Activated CD4-positive, alpha-beta T cell treated with anti-CD3 and anti-CD28 coated beads, Interleukin-2, amount 10 ng/mL, durations not matched to agents 7 days and 5 days (primary cell): ENCODE results near the gene SLC6A18. TPM values are rescaled to one million over a fixed set of nuclear protein-coding genes. Genes with fewer than 3 reads are reported as not detected.

ENCODE experiments used
- CTCF ChIA-PET: fragments of 350-600 bp; sonication (Branson Sonifier 250); formaldehyde crosslinking; loops from one replicate; lab custom pipeline; 2021; ENCODE audit warnings: antibody characterized with exemption; lab: Charles Lee
- POLR2A ChIA-PET: fragments of 350-600 bp; sonication (Branson Sonifier 250); formaldehyde crosslinking; loops from one replicate; lab custom pipeline; 2021; ENCODE audit warnings: antibody characterized with exemption; lab: Charles Lee
- DNase-seq: peaks from one replicate; pipeline ENCODE4 v3.0.0-alpha.2; 2020
- H3K27ac Mint-ChIP-seq: one replicate; pipeline ENCODE4 v1.8.0; 2021; ENCODE audit warnings: mild to moderate bottlenecking, moderate library complexity, mixed read lengths
- H3K27me3 Mint-ChIP-seq: one replicate; pipeline ENCODE4 v1.8.0; 2021; ENCODE audit warnings: mixed read lengths
- H3K36me3 Mint-ChIP-seq: one replicate; pipeline ENCODE4 v1.8.0; 2021; ENCODE audit warnings: low read depth, mixed read lengths
- H3K4me1 Mint-ChIP-seq: one replicate; pipeline ENCODE4 v1.8.0; 2021; ENCODE audit warnings: mixed read lengths
- H3K4me3 Mint-ChIP-seq: one replicate; pipeline ENCODE4 v1.8.0; 2021; ENCODE audit warnings: mild to moderate bottlenecking, moderate library complexity, mixed read lengths
- H3K9me3 Mint-ChIP-seq: one replicate; pipeline ENCODE4 v1.8.0; 2021; ENCODE audit warnings: mixed read lengths
- total RNA-seq, 2 experiments: library from RNA; stranded (reverse); gene quantifications; one replicate each; pipeline ENCODE4 v1.2.3, GENCODE V29; 2021

Gene SLC6A18
- total RNA-seq, 2 experiments from 2014 or later = not detected

- POLR2A ChIA-PET = no interaction called here
- H3K27ac Mint-ChIP-seq = no peak overlapping the region
- no peak overlapping the region for H3K4me3 Mint-ChIP-seq
Measured at GRCh38 chr5:1182633-1183423, 42.4 kb upstream of the SLC6A18 start.

GRCh38 chr5:1183424-1184162 is 41.6 kb upstream of the SLC6A18 start:
- Mint-ChIP-seq H3K9me3 (no peaks in the 10 kb centered on the region), H3K4me3 (no peak overlapping the region), H3K4me1 (no peaks in the 10 kb centered on the region), H3K27ac (no peak overlapping the region), H3K36me3 (no peaks in the 10 kb centered on the region), H3K27me3 (no peaks in the 10 kb centered on the region)
- CTCF ChIA-PET = interaction anchor here (1.2 to 2.9 kb wide), 3 partner anchors 10 to 481 kb away, joined by 3 to 13 read pairs (median 4); no protein-coding TSS in a partner anchor
- POLR2A ChIA-PET = no interaction called here
- DNase-seq = no peak

More at GRCh38 chr5:1182633-1183423, 42.4 kb upstream of the SLC6A18 start:
- Mint-ChIP-seq H3K4me1 (no peaks in the 10 kb centered on the region), H3K36me3 (no peaks in the 10 kb centered on the region), H3K9me3 (no peaks in the 10 kb centered on the region), H3K27me3 (no peaks in the 10 kb centered on the region)
- DNase-seq = no peak
- CTCF ChIA-PET = interaction anchor here (1.2 to 2.9 kb wide), 3 partner anchors 9 to 482 kb away, joined by 3 to 13 read pairs (median 4); no protein-coding TSS in a partner anchor

- CTCF ChIA-PET = interaction anchor here (1.2 to 2.9 kb wide), 3 partner anchors 11 to 481 kb away, joined by 3 to 13 read pairs (median 4); no protein-coding TSS in a partner anchor
- no peaks in the 10 kb centered on the region for H3K36me3 Mint-ChIP-seq
- POLR2A ChIA-PET = no interaction called here
- no peaks in the 10 kb centered on the region for H3K9me3 Mint-ChIP-seq
- no peak for DNase-seq
- H3K4me1 Mint-ChIP-seq = no peaks in the 10 kb centered on the region
- H3K4me3 Mint-ChIP-seq = no peak overlapping the region
- no peaks in the 10 kb centered on the region for H3K27me3 Mint-ChIP-seq
- H3K27ac Mint-ChIP-seq = no peak overlapping the region
Measured at GRCh38 chr5:1184163-1184470, 41.1 kb upstream of the SLC6A18 start.

- no peaks in the 10 kb centered on the region for H3K27me3 Mint-ChIP-seq
- no peak overlapping the region for H3K4me3 Mint-ChIP-seq
- no peak for DNase-seq
- no peaks in the 10 kb centered on the region for H3K9me3 Mint-ChIP-seq
- H3K36me3 Mint-ChIP-seq = no peaks in the 10 kb centered on the region
- H3K4me1 Mint-ChIP-seq = no peaks in the 10 kb centered on the region
- H3K27ac Mint-ChIP-seq = no peak overlapping the region
- CTCF ChIA-PET = interaction anchor here (1.6 to 2.9 kb wide), 2 partner anchors 11 to 460 kb away, joined by 4 to 13 read pairs; no protein-coding TSS in a partner anchor
- POLR2A ChIA-PET = no interaction called here
Measured at GRCh38 chr5:1184481-1184880, 40.7 kb upstream of the SLC6A18 start.

- CTCF ChIA-PET = interaction anchor here (0.7 to 2.9 kb wide), 2 partner anchors 12 kb away, joined by 3 to 13 read pairs; no protein-coding TSS in a partner anchor
Measured at GRCh38 chr5:1185038-1185627, 40.0 kb upstream of the SLC6A18 start.

GRCh38 chr5:1185629-1186350 is 39.4 kb upstream of the SLC6A18 start:
- Mint-ChIP-seq H3K4me1 (no peaks in the 10 kb centered on the region), H3K4me3 (no peak overlapping the region), H3K27me3 (peaks cover 5% of the 10 kb centered on the region), H3K9me3 (no peaks in the 10 kb centered on the region), H3K36me3 (no peaks in the 10 kb centered on the region), H3K27ac (no peak overlapping the region)
- POLR2A ChIA-PET = no interaction called here
- DNase-seq = no peak
- CTCF ChIA-PET = interaction anchor here (0.6 to 0.7 kb wide), 2 partner anchors 13 to 135 kb away, joined by 3 to 4 read pairs; no protein-coding TSS in a partner anchor

More at GRCh38 chr5:1185038-1185627, 40.0 kb upstream of the SLC6A18 start:
- H3K27me3 Mint-ChIP-seq = no peaks in the 10 kb centered on the region
- H3K9me3 Mint-ChIP-seq = no peaks in the 10 kb centered on the region
- H3K27ac Mint-ChIP-seq = no peak overlapping the region
- H3K4me1 Mint-ChIP-seq = no peaks in the 10 kb centered on the region
- no peak overlapping the region for H3K4me3 Mint-ChIP-seq
- POLR2A ChIA-PET = no interaction called here
- H3K36me3 Mint-ChIP-seq = no peaks in the 10 kb centered on the region
- no peak for DNase-seq

GRCh38 chr5:1186351-1187233 is 38.6 kb upstream of the SLC6A18 start:
- ChIA-PET POLR2A (no interaction called here), CTCF (interaction anchor here (0.6 kb wide), 1 partner anchor 134 kb away, joined by 4 read pairs; no protein-coding TSS in a partner anchor)
- no peak for DNase-seq

GRCh38 chr5:1187234-1187949 is 37.8 kb upstream of the SLC6A18 start:
- Mint-ChIP-seq H3K4me3 (no peak overlapping the region), H3K4me1 (no peaks in the 10 kb centered on the region), H3K9me3 (no peaks in the 10 kb centered on the region), H3K27ac (no peak overlapping the region), H3K36me3 (no peaks in the 10 kb centered on the region), H3K27me3 (peaks cover 8% of the 10 kb centered on the region)
- POLR2A ChIA-PET = no interaction called here
- no peak for DNase-seq
- CTCF ChIA-PET = no interaction called here

More at GRCh38 chr5:1186351-1187233, 38.6 kb upstream of the SLC6A18 start:
- no peak overlapping the region for H3K27ac Mint-ChIP-seq
- no peaks in the 10 kb centered on the region for H3K4me1 Mint-ChIP-seq
- peaks cover 8% of the 10 kb centered on the region for H3K27me3 Mint-ChIP-seq
- H3K9me3 Mint-ChIP-seq = no peaks in the 10 kb centered on the region
- H3K36me3 Mint-ChIP-seq = no peaks in the 10 kb centered on the region
- no peak overlapping the region for H3K4me3 Mint-ChIP-seq

- H3K27me3 Mint-ChIP-seq = peaks cover 8% of the 10 kb centered on the region
- ChIA-PET POLR2A (no interaction called here), CTCF (no interaction called here)
- no peak overlapping the region for H3K27ac Mint-ChIP-seq
- no peaks in the 10 kb centered on the region for H3K36me3 Mint-ChIP-seq
- DNase-seq = no peak
- no peak overlapping the region for H3K4me3 Mint-ChIP-seq
- no peaks in the 10 kb centered on the region for H3K4me1 Mint-ChIP-seq
- H3K9me3 Mint-ChIP-seq = no peaks in the 10 kb centered on the region
Measured at GRCh38 chr5:1187950-1188334, 37.2 kb upstream of the SLC6A18 start.

- CTCF ChIA-PET = no interaction called here
- no peaks in the 10 kb centered on the region for H3K9me3 Mint-ChIP-seq
- peaks cover 8% of the 10 kb centered on the region for H3K27me3 Mint-ChIP-seq
- no peaks in the 10 kb centered on the region for H3K36me3 Mint-ChIP-seq
- no peaks in the 10 kb centered on the region for H3K4me1 Mint-ChIP-seq
- no peak for DNase-seq
- no peak overlapping the region for H3K4me3 Mint-ChIP-seq
- POLR2A ChIA-PET = no interaction called here
- no peak overlapping the region for H3K27ac Mint-ChIP-seq
Measured at GRCh38 chr5:1188464-1188863, 36.7 kb upstream of the SLC6A18 start.

- no peak overlapping the region for H3K4me3 Mint-ChIP-seq
- H3K9me3 Mint-ChIP-seq = no peaks in the 10 kb centered on the region
- H3K27ac Mint-ChIP-seq = no peak overlapping the region
- H3K36me3 Mint-ChIP-seq = no peaks in the 10 kb centered on the region
- POLR2A ChIA-PET = no interaction called here
- H3K27me3 Mint-ChIP-seq = peaks cover 8% of the 10 kb centered on the region
- no peaks in the 10 kb centered on the region for H3K4me1 Mint-ChIP-seq
- no peak for DNase-seq
- CTCF ChIA-PET = no interaction called here
Measured at GRCh38 chr5:1189269-1189668, 35.9 kb upstream of the SLC6A18 start.
